Astrocyte of the cerebellum (primary cell): Measurements from ENCODE around the gene PIGU.

Source experiments
- DNase-seq: peaks from one replicate; pipeline ENCODE4 v3.0.0-alpha.2; 2011; ENCODE audit warnings: low read depth
- H3K4me3 ChIP-seq: 2 replicates; pipeline ENCODE4 v1.5.1; 2011; ENCODE audit warnings: mild to moderate bottlenecking, low read depth, low read length, moderate library complexity
- CTCF ChIP-seq: IDR thresholded peaks from 2 replicates; pipeline ENCODE4 v1.5.1; 2012; ENCODE audit warnings: low read length, low read depth, moderate library complexity, mild to moderate bottlenecking; ENCODE audit errors: missing control alignments
- in situ Hi-C: cut with HindIII; loops from 2 replicates; pipeline ENCODE4 v1.10.0; 2017; ENCODE audit warnings: low sequenced_read_pairs

The PIGU gene

DNA sequence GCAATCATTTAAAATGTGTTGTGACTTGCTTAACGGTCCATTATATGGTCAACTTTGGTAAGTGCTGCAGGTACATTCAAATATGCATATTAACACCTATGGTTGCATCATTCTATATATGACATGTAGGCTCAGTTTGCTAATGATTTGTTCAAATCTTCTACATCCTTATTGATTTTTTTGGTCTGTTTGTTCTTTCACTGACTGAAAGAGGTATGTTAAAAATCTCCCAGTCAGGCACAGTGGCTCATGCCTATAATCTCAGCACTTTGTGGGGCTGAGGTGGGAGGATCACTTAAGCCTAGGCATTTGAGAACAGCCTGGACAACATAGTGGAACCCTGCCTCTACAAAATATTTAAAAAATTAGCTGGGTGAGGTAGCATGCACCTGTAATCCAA lies 29.2 kb downstream of the PIGU start:
- TF ChIP-seq CTCF: no peak
- no peak overlapping the region for H3K4me3 ChIP-seq
- DNase-seq: no peak
- in situ Hi-C loops: no loop called here

GRCh38 chr20:34644951-34645350 lies 31.9 kb downstream of the PIGU start:
- TF ChIP-seq CTCF: no peak
- DNase-seq: no peak
- in situ Hi-C loops: no loop called here
- no peak overlapping the region for H3K4me3 ChIP-seq

GRCh38 chr20:34644345-34644744 lies 32.5 kb downstream of the PIGU start:
- in situ Hi-C loops: no loop called here
- DNase-seq: no peak
- no peak for TF ChIP-seq CTCF
- H3K4me3 ChIP-seq: no peak overlapping the region

DNA sequence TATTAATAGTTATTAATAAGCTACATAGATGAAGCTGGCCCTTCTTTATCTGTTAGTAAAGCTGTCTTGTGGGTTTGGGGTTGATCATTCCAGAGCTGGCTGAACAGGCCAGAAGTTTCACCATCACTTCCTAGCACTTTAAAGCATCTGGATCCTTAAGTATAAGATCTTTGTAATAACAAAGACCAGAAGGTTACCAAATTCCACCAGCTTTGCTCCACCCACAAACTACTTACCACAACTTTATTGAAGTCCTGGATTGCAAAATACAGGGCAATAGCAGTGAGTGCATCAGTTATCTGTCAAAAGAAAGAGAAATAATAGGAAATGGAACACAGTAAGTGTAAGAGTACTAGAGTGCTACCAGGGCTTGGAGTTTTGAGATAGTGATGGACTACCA lies 33.0 kb downstream of the PIGU start:
- in situ Hi-C loops: no loop called here
- TF ChIP-seq CTCF: no peak
- no peak overlapping the region for H3K4me3 ChIP-seq
- DNase-seq: no peak

GRCh38 chr20:34642009-34642408 lies 34.9 kb downstream of the PIGU start:
- no peak for TF ChIP-seq CTCF
- no peak for DNase-seq
- in situ Hi-C loops: no loop called here
- no peak overlapping the region for H3K4me3 ChIP-seq

- in situ Hi-C loops: no loop called here
- no peak for TF ChIP-seq CTCF
- no peak for DNase-seq
- no peak overlapping the region for H3K4me3 ChIP-seq
Measured at GRCh38 chr20:34639755-34640222, 37.1 kb downstream of the PIGU start.

DNA sequence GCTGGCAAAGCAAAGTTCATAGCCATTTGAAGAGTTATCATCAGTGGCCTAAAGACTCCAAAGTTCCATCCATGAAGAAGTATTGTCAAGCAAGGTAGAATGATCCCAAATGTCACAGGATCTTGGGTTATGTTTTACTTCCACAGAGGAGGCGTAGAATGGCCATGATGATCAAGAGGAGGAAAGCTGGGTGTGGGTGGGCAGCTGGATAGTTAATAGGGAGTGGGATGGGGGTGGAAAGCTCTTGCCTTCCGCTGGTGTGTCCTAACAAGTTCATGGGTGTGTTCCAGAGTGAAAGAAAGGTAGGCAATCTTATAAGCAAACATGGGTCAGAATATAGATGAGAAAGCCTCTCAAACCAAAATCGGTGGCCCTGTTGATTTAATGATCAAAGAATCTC lies 38.4 kb downstream of the PIGU start:
- DNase-seq: no peak

More for the DNA sequence above, 38.4 kb downstream of the PIGU start:
- in situ Hi-C loops: no loop called here
- no peak overlapping the region for H3K4me3 ChIP-seq
- TF ChIP-seq CTCF: no peak
